SIG-M5 treated with dmso at 0.1 percent for 504 hours (cell line): ENCODE data around the gene NLGN2.

Experiments used
- DNase-seq: peaks from one replicate; lab custom pipeline; 2025; ENCODE audit not compliant: unreplicated experiment; lab: John Stamatoyannopoulos, UW

Gene NLGN2

GRCh38 chr17:7463372-7463846 lies 55.8 kb downstream of the NLGN2 start:
- DNase-seq, result no peak

DNA sequence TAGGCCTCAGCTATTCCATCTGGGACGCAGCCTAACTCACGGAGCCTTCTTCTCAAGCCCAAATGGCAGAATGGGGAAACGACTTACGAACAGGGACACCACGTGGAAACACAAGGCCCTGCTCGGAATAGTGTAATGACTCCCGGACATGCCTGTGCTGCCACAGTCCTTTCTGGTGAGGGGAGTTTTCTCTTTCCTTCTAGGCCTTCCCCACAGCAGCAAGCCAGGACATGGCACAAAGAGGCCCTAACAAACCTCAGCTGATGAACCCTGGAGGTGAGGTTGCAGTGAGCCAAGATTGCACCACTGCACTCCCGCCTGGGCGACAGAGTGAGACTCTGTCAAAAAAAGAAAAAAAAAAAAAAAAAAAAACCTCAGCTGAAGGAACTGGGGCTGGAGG lies 56.4 kb downstream of the NLGN2 start:
- no peak for DNase-seq

DNA sequence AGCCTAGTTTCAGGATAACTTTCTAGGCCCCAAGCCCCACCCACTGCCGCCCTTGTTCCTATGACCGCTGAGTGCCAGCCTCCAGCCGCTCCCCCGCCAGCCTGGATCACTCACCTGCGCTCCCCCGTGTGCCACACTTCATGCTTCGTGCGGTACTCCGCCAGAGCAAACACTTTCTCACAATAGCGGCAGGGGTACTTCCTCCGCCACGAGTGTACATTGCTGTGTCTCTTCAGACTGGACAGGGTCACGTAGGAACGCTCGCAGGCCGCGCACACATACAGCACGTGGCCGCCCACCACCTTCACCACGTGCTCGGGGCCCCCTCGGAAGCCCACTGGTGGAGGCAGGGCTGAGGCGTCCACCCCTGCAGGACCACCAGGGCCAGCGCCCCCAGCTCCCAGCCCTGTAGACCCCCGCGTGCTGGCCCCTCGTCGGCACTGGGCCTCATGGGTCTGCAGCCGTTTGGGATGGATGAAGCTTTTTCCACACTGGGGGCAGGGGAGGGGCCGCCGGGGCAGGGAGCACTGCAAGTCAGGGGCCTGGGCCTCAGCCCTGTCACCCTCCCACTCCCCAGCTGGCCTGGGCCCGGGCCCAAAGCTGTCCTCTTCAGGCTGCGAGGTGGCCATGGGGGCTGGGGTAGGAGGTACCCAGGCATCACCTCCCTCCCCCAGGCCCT lies 58.1 kb downstream of the NLGN2 start:
- no peak for DNase-seq

GRCh38 chr17:7466318-7466638 lies 58.6 kb downstream of the NLGN2 start:
- no peak for DNase-seq

GRCh38 chr17:7466639-7467341 lies 59.1 kb downstream of the NLGN2 start:
- no peak for DNase-seq

DNA sequence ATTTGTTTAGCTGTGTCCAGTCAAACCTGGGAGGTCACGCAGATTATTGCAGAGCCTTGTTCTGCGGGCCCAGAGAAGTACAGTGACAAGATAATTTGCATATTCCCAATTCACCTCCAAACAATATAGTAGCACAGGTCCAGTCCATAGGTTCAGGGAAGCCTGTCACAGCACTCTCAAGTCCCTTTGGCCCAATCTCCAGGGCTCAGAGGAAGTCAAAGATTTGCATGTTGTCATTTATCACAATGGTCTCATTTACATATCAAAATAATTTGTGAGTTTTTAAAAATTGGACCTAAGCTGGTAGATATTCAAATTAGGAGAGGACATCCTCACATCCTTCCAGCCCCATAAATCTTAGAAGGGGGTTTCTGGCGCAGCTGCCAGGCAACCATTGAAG lies 59.9 kb downstream of the NLGN2 start:
- no peak for DNase-seq

GRCh38 chr17:7468290-7468689 lies 60.6 kb downstream of the NLGN2 start:
- DNase-seq, result no peak

- no peak for DNase-seq
Observed at GRCh38 chr17:7468804-7469389, 61.3 kb downstream of the NLGN2 start.
